Esophagus squamous epithelium (tissue), 5 donors: ENCODE measurements around the gene ANKFN1. TPM values are rescaled to one million over a fixed set of nuclear protein-coding genes. Genes with fewer than 3 reads are reported as not detected.
"Not testable (repeated sequence)": the region's sequence is repeated elsewhere in the genome, so short reads cannot be mapped to it uniquely, and the experiment has no call there.

Experiments
- DNase-seq: peaks from one replicate; lab custom pipeline; 2025; lab: John Stamatoyannopoulos, UW
- H3K27ac ChIP-seq, 4 donors: fragments of 200-600 bp; sonication (generic); one replicate each; pipeline ENCODE4 v1.5.1; 2016 to 2019; ENCODE audit warnings: mild to moderate bottlenecking in 1 of 4
- H3K27me3 ChIP-seq, 4 donors: fragments of 200-600 bp; sonication (generic); 1 replicate in 3 of 4; 2 replicates in 1 of 4; pipeline versions ENCODE4 v1.5.1 to v1.6.0; 2017 to 2021; ENCODE audit warnings: antibody characterized with exemption in 1 of 4
- H3K36me3 ChIP-seq, 3 donors: fragments of 200-600 bp; sonication (generic); one replicate each; pipeline ENCODE4 v1.5.1; 2016 to 2019
- H3K4me1 ChIP-seq, 3 donors: fragments of 200-600 bp; sonication (generic); one replicate each; pipeline ENCODE4 v1.5.1; 2017 to 2019
- H3K4me3 ChIP-seq, 4 donors: fragments of 200-600 bp; sonication (generic); 1 replicate in 3 of 4; 2 replicates in 1 of 4; pipeline ENCODE4 v1.5.1; 2016 to 2019; ENCODE audit warnings: mild to moderate bottlenecking in 2 of 4, moderate library complexity in 1 of 4
- H3K9me3 ChIP-seq, 3 donors: fragments of 200-600 bp; sonication (generic); one replicate each; pipeline ENCODE4 v1.5.1; 2016 to 2019
- POLR2A ChIP-seq, 4 donors: fragments of 450-650 bp; IDR thresholded peaks; one replicate each; pipeline ENCODE4 v1.6.1; 2017; ENCODE audit warnings: antibody characterized with exemption in 4 of 4, mild to moderate bottlenecking in 4 of 4, moderate library complexity in 3 of 4
- WGBS, 2 donors: methylation state at CpG; one replicate each; pipeline ENCODE4 v1.1.5; 2018; 5-methylcytosine and 5-hydroxymethylcytosine counted together
- intact Hi-C: fragments of 100-400 bp; cut with DNase I; formaldehyde crosslinking; loops from one replicate; pipeline ENCODE4 v1.15.0; 2022
- total RNA-seq, 4 donors: library from RNA; depleted of rRNA; stranded (reverse); fragments of >200 nt; gene quantifications; one replicate each; pipeline ENCODE4 v1.1.0, GENCODE V29; 2016
- TF ChIP-seq, protein P1 (sequence below), 6 experiments: fragments of 450-650 bp in 4 of 6; fragments of 200-600 bp in 2 of 6; sonication (generic) in 2 of 6; IDR thresholded peaks; one replicate each; pipeline ENCODE4 v1.5.1; 2016 to 2019; ENCODE audit warnings: antibody characterized with exemption in 6 of 6, mild to moderate bottlenecking in 4 of 6, moderate library complexity in 4 of 6
- donor health status: DM: yes; HTN: yes; CAD: no.

Gene ANKFN1
- total RNA-seq, 4 donors from 2014 or later = under 0.01 to 0.31 TPM; not detected in 2

DNA sequence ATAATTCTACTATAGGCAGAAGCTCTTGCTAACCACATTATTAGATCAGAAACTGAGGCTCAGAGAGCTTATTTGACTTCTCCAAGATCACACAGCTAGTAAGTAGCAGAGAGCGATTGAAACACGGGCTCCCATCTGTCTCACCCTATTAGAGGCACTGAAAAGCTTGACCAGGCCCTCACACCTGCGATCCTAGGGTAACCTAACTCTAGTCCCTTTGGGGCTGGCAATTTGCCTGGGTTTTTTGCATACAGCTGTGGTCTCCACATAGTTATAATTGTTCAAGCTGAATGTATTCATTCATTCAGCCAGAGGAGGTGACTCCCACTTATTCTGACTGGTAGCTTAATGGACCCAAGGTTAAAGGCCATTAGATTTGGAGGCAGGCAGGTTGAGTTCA, 121.2 kb downstream of the ANKFN1 start:
- Histone ChIP-seq H3K27me3 (no peaks in the 10 kb centered on the region), H3K9me3 (no peaks in the 10 kb centered on the region), H3K27ac (no peak overlapping the region), H3K4me3 (no peak overlapping the region), H3K4me1 (no peaks in the 10 kb centered on the region), H3K36me3 (no peaks in the 10 kb centered on the region)
- 86 to 89% methylated on average over 3 of the region's 3 CpGs for WGBS, 2 donors
- intact Hi-C loops = no loop called here
- TF ChIP-seq, protein P1, sequence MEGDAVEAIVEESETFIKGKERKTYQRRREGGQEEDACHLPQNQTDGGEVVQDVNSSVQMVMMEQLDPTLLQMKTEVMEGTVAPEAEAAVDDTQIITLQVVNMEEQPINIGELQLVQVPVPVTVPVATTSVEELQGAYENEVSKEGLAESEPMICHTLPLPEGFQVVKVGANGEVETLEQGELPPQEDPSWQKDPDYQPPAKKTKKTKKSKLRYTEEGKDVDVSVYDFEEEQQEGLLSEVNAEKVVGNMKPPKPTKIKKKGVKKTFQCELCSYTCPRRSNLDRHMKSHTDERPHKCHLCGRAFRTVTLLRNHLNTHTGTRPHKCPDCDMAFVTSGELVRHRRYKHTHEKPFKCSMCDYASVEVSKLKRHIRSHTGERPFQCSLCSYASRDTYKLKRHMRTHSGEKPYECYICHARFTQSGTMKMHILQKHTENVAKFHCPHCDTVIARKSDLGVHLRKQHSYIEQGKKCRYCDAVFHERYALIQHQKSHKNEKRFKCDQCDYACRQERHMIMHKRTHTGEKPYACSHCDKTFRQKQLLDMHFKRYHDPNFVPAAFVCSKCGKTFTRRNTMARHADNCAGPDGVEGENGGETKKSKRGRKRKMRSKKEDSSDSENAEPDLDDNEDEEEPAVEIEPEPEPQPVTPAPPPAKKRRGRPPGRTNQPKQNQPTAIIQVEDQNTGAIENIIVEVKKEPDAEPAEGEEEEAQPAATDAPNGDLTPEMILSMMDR (IDR thresholded peaks at IDR 0.05) = no peak
- TF ChIP-seq POLR2A (IDR thresholded peaks at IDR 0.05) = no peak
- no peak for DNase-seq

DNA sequence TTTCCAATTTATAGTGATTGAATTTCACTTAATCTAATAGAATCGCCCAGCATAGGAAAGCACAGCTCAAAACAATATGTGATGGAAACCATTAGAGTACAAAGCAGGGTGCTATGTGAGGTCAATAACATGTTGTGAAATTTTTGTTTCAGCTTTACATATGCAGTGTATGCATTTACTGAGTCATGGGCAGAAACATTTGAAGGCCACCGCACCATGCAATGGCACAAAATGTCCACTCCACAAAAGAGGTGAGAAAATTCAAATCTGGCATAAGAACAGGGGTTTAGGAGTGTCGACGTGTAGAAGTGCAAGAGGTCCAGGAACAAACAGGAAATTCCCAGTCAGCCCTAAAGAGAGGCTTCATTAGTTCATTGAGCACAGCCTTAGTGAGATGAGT, 131.2 kb downstream of the ANKFN1 start:
- H3K4me1 ChIP-seq = no peaks in the 10 kb centered on the region
- intact Hi-C loops = no loop called here
- 65 to 82% methylated on average over 4 of the region's 4 CpGs for WGBS, 2 donors
- no peaks in the 10 kb centered on the region for H3K27me3 ChIP-seq
- TF ChIP-seq POLR2A (IDR thresholded peaks at IDR 0.05) = no peak
- TF ChIP-seq, protein P1 (IDR thresholded peaks at IDR 0.05) = no peak
- DNase-seq = no peak
- no peak overlapping the region for H3K27ac ChIP-seq
- no peak overlapping the region for H3K4me3 ChIP-seq
- H3K9me3 ChIP-seq = no peaks in the 10 kb centered on the region
- no peaks in the 10 kb centered on the region for H3K36me3 ChIP-seq

DNA sequence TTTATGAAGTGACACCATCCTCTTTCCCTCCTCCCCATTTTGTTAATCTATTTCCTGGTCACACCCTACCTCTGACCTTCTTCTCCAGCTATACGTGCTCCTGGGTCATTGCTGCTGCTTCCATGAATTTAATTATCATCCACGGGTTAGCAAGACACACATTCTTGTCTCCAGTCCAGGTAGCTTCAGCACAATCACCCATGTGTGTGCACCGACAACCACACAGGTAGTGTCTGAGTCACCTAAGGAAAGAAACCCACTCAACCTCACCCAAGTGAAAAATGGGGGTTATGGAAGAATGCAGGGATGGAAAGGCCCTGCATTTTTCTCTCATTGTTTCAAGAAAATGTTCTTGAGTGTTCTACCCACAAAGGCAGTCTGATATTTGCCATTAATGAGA, 135.5 kb downstream of the ANKFN1 start:
- intact Hi-C loops, H3K27ac ChIP-seq, H3K36me3 ChIP-seq, H3K9me3 ChIP-seq, DNase-seq, H3K4me1 ChIP-seq, H3K4me3 ChIP-seq, H3K27me3 ChIP-seq: not testable (repeated sequence)
- 57 to 58% methylated on average over 3 of the region's 3 CpGs for WGBS, 2 donors

DNA sequence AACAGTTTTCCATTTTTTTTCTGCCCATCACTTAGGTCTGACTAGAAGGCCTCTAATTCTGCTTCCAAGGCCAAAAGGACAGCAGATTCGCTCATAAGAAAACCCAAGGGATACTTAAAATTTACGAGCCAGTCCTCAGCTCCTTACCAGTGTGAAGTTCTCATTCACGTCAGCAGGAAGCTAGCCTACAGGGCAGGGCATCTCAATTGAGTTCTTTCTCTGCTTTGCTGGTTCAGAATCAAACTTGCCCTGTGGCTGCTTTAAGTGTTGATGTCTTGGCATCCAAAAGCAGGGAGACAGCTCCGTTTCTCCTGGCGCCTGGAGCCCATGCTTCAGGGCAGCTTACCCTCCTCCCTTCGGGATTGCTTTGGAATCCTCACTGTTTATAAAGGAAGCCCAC, 136.0 kb downstream of the ANKFN1 start:
- Histone ChIP-seq H3K36me3 (no peaks in the 10 kb centered on the region), H3K4me1 (peaks cover 0 to 6% (median 0%) of the 10 kb centered on the region in 3 donors), H3K4me3 (no peak overlapping the region), H3K27me3 (no peaks in the 10 kb centered on the region), H3K9me3 (no peaks in the 10 kb centered on the region), H3K27ac (no peak overlapping the region)
- intact Hi-C loops = no loop called here
- 65 to 72% methylated on average over 6 of the region's 6 CpGs for WGBS, 2 donors
- TF ChIP-seq POLR2A (IDR thresholded peaks at IDR 0.05) = no peak
- TF ChIP-seq, protein P1 (IDR thresholded peaks at IDR 0.05) = no peak
- no peak for DNase-seq

DNA sequence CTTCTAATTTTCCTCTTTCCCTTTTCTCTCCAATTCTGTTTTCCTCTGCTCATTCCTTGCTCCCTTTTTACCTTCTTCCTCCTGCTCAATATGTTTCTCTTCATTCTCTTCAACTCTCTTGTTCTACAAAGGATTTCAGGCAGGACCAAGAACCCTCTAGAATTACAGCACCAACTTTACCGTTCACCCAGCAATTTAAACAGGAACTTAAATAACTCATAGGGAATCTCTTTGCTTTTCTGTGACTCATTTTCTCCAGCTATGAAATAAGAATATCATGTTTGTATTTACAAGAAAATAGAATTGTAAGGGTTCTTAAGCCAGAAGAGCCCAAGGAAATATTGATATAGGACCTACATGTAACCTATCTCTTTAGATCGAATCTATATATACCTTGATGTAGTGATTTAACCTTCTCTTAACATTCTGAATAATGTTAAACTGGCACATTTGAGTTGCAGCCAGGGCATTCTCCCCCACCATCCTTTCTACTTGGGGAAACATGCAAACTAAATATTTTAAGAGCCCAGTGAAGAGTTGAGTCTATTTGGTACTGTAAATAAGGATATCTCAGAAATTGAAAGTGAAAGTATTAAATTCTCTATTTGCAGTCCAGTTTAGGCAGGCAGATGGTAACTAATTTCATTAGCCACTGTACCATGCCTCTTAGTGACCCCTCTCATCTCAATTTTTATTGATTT, 137.0 kb downstream of the ANKFN1 start:
- intact Hi-C loops = no loop called here
- no peak for DNase-seq
- Histone ChIP-seq H3K9me3 (no peaks in the 10 kb centered on the region), H3K4me1 (peaks cover 0 to 6% (median 0%) of the 10 kb centered on the region in 3 donors), H3K27me3 (no peaks in the 10 kb centered on the region), H3K27ac (no peak overlapping the region), H3K36me3 (no peaks in the 10 kb centered on the region), H3K4me3 (peak overlapping the region in 1 of 4 donors; percentile 43)
- 70 to 80% methylated on average over 2 of the region's 2 CpGs for WGBS, 2 donors
- TF ChIP-seq POLR2A (IDR thresholded peaks at IDR 0.05) = no peak
- TF ChIP-seq, protein P1 (IDR thresholded peaks at IDR 0.05) = no peak
